ENCODE measurements around the gene IPO5. TPM values are rescaled to one million over a fixed set of nuclear protein-coding genes. Genes with fewer than 3 reads are reported as not detected.

The IPO5 gene
- polyA plus RNA-seq, 3 donors: 17.5 to 21.6 (median 20.7) TPM

DNA sequence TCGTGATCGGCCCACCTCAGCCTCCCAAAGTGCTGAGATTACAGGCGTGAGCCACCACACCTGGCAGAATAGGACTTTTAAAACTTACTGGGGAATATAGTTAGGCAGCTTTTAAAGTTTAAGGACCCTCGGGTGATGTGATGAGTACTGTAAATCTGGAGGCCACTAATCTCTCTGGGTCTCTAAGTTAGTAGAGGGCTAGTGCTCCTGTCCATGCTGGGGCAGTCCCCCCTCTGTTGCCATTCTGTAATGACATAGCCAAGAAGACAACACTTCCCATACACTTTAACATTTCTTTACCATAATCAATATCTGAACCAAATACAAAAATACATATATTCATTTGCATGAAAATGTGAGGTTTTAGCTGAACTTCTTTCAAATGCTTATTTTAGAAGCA, 65.7 kb downstream of the IPO5 start:
- H3K4me3 ChIP-seq (replicated peaks in 1 of 3; ENCODE audit: low read depth in 2 of 3, low read length in 3 of 3): no peak overlapping the region
- no peak overlapping the region for H2AFZ ChIP-seq (ENCODE audit: insufficient read depth, low read depth, low read length, poor library complexity, severe bottlenecking)
- H3K36me3 Mint-ChIP-seq: peaks cover 69 to 75% of the 10 kb centered on the region in 2 donors
- intact Hi-C loops (cut with micrococcal nuclease): no loop called here
- no peak overlapping the region for H3K27ac ChIP-seq (ENCODE audit: low read depth in 1 of 2, low read length in 2 of 2)
- peaks cover 64 to 90% of the 10 kb centered on the region in 2 donors for H3K36me3 ChIP-seq (replicated peaks in 1 of 2; ENCODE audit: control insufficient read depth in 1 of 2, insufficient read depth in 2 of 2, low read length in 2 of 2)
- H3K4me1 ChIP-seq (ENCODE audit: control insufficient read depth in 1 of 2, insufficient read depth in 2 of 2, low read length in 2 of 2): peaks cover 0 to 6% of the 10 kb centered on the region in 2 donors
- H3K27ac Mint-ChIP-seq: peak overlapping the region in 1 of 7 donors; percentile 59
- peaks cover 5% of the 10 kb centered on the region for H3K4me1 Mint-ChIP-seq
- H3K4me2 ChIP-seq (replicated peaks; ENCODE audit: extremely low read depth, low read length, poor library complexity, severe bottlenecking): no peak overlapping the region
- no peaks in the 10 kb centered on the region for H3K27me3 ChIP-seq (ENCODE audit: control insufficient read depth in 2 of 2, insufficient read depth in 2 of 2, low read length in 2 of 2)
- H4K20me1 ChIP-seq (ENCODE audit: insufficient read depth, low read length): no peaks in the 10 kb centered on the region
- H3K27me3 Mint-ChIP-seq (ENCODE audit: low read depth in 3 of 3): no peaks in the 10 kb centered on the region
- no peak overlapping the region for H3K4me3 Mint-ChIP-seq
- no peak overlapping the region for H3K9ac ChIP-seq (ENCODE audit: insufficient read depth, low read length, poor library complexity, severe bottlenecking)
- no peaks in the 10 kb centered on the region for H3K9me3 ChIP-seq (replicated peaks in 1 of 2; ENCODE audit: control insufficient read depth in 1 of 2, insufficient read depth in 1 of 2, low read length in 2 of 2)
- TF ChIP-seq, protein P1, sequence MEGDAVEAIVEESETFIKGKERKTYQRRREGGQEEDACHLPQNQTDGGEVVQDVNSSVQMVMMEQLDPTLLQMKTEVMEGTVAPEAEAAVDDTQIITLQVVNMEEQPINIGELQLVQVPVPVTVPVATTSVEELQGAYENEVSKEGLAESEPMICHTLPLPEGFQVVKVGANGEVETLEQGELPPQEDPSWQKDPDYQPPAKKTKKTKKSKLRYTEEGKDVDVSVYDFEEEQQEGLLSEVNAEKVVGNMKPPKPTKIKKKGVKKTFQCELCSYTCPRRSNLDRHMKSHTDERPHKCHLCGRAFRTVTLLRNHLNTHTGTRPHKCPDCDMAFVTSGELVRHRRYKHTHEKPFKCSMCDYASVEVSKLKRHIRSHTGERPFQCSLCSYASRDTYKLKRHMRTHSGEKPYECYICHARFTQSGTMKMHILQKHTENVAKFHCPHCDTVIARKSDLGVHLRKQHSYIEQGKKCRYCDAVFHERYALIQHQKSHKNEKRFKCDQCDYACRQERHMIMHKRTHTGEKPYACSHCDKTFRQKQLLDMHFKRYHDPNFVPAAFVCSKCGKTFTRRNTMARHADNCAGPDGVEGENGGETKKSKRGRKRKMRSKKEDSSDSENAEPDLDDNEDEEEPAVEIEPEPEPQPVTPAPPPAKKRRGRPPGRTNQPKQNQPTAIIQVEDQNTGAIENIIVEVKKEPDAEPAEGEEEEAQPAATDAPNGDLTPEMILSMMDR (IDR thresholded peaks at IDR 0.05): no peak
- H3K79me2 ChIP-seq (ENCODE audit: insufficient read depth, low read length): no peaks in the 10 kb centered on the region
- WGBS (ENCODE audit: insufficient coverage): 88% methylated on average over 3 of the region's 4 CpGs
- no peaks in the 10 kb centered on the region for H3K9me3 Mint-ChIP-seq
- no peak for DNase-seq

DNA sequence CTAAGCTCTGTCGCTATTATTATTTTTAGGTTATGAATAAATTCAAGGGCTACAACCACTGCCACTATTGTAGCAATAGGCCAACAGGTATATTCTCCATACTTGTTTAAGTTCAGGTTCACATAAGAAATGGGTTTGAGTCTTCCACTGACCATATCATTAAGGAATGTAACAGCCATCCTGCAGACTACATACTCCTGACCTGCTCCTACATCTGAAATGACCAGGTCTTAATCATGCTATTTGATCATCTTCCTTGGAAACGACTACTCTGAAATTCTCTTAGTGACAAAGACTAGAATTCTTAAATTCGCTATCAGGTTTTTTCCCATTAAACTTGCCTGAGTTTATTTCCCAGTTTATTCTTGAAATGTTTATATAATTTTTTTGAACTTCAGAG, 66.8 kb downstream of the IPO5 start:
- TF ChIP-seq, protein P1 (IDR thresholded peaks at IDR 0.05): no peak
- Histone ChIP-seq H3K27me3 (ENCODE audit: control insufficient read depth in 2 of 2, insufficient read depth in 2 of 2, low read length in 2 of 2) (no peaks in the 10 kb centered on the region), H3K4me1 (ENCODE audit: control insufficient read depth in 1 of 2, insufficient read depth in 2 of 2, low read length in 2 of 2) (no peaks in the 10 kb centered on the region), H3K9me3 (replicated peaks in 1 of 2; ENCODE audit: control insufficient read depth in 1 of 2, insufficient read depth in 1 of 2, low read length in 2 of 2) (no peaks in the 10 kb centered on the region), H2AFZ (ENCODE audit: insufficient read depth, low read depth, low read length, poor library complexity, severe bottlenecking) (no peak overlapping the region), H3K4me2 (replicated peaks; ENCODE audit: extremely low read depth, low read length, poor library complexity, severe bottlenecking) (no peak overlapping the region), H3K27ac (ENCODE audit: low read depth in 1 of 2, low read length in 2 of 2) (no peak overlapping the region), H3K9ac (ENCODE audit: insufficient read depth, low read length, poor library complexity, severe bottlenecking) (no peak overlapping the region), H3K79me2 (ENCODE audit: insufficient read depth, low read length) (no peaks in the 10 kb centered on the region), H3K36me3 (replicated peaks in 1 of 2; ENCODE audit: control insufficient read depth in 1 of 2, insufficient read depth in 2 of 2, low read length in 2 of 2) (peaks cover 62 to 89% of the 10 kb centered on the region in 2 donors), H3K4me3 (replicated peaks in 1 of 3; ENCODE audit: low read depth in 2 of 3, low read length in 3 of 3) (no peak overlapping the region), H4K20me1 (ENCODE audit: insufficient read depth, low read length) (no peaks in the 10 kb centered on the region)
- WGBS (ENCODE audit: insufficient coverage): 100% methylated on average over 1 of the region's 3 CpGs
- Mint-ChIP-seq H3K36me3 (peaks cover 64 to 72% of the 10 kb centered on the region in 2 donors), H3K27ac (no peak overlapping the region), H3K27me3 (ENCODE audit: low read depth in 3 of 3) (no peaks in the 10 kb centered on the region), H3K4me3 (no peak overlapping the region), H3K9me3 (no peaks in the 10 kb centered on the region), H3K4me1 (no peaks in the 10 kb centered on the region)
- no peak for DNase-seq
- intact Hi-C loops (cut with micrococcal nuclease): no loop called here
